ENCODE results near the gene CMTM1. TPM values are rescaled to one million over a fixed set of nuclear protein-coding genes. Genes with fewer than 3 reads are reported as not detected.

The CMTM1 gene
- total RNA-seq, 5 donors from 2014 or later (not counting 1 experiment from before 2014, with no cell fraction given), result 0.95 to 12.9 (median 10.3) TPM

GRCh38 chr16:66554495-66554894 is 11.7 kb upstream of the CMTM1 start:
- no peak overlapping the region for H3K27ac ChIP-seq (ENCODE audit: low read length)
- CTCF ChIA-PET, result interaction anchor here (0.5 to 1.4 kb wide), 3 partner anchors 8 to 314 kb away, joined by 3 to 6 read pairs (median 6); no protein-coding TSS in a partner anchor
- peak overlapping the region in 1 of 2 donors; percentile 10 for H3K4me3 ChIP-seq (ENCODE audit: control insufficient read depth in 1 of 2, extremely low read depth in 1 of 2, low read length in 1 of 2)
- no peaks in the 10 kb centered on the region for H3K9me3 ChIP-seq
- Mint-ChIP-seq H3K27me3 (no peaks in the 10 kb centered on the region), H3K9me3 (no peaks in the 10 kb centered on the region), H3K27ac (peak overlapping the region; percentile 94), H3K4me3 (peak overlapping the region; percentile 91 to 96 (median 94)), H3K4me1 (peaks cover 72 to 82% (median 80%) of the 10 kb centered on the region in 3 donors), H3K36me3 (peaks cover 20% of the 10 kb centered on the region)
- 72% methylated on average over 5 of the region's 6 CpGs for WGBS (ENCODE audit: insufficient coverage)
- DNase-seq (no peak), ATAC-seq (replicated peaks in 1 of 4) (no peak)
- peaks cover 4 to 21% of the 10 kb centered on the region in 2 donors for H3K36me3 ChIP-seq (ENCODE audit: control insufficient read depth in 2 of 2, extremely low read depth in 1 of 2, insufficient read depth in 1 of 2, low read length in 1 of 2)
- H3K27me3 ChIP-seq (replicated peaks in 1 of 2; ENCODE audit: control insufficient read depth in 2 of 2, extremely low read depth in 1 of 2, insufficient read depth in 2 of 2, low read length in 1 of 2), result no peaks in the 10 kb centered on the region
- POLR2A ChIA-PET, result interaction anchor here in 1 of 2 donors (0.6 kb wide), 1 partner anchor 15 kb away, joined by 3 read pairs; no protein-coding TSS in a partner anchor
- H3K4me1 ChIP-seq (ENCODE audit: control insufficient read depth in 1 of 2, extremely low read depth in 1 of 2, insufficient read depth in 2 of 2, low read length in 2 of 2), result peaks cover 26 to 59% of the 10 kb centered on the region in 2 experiments

DNA sequence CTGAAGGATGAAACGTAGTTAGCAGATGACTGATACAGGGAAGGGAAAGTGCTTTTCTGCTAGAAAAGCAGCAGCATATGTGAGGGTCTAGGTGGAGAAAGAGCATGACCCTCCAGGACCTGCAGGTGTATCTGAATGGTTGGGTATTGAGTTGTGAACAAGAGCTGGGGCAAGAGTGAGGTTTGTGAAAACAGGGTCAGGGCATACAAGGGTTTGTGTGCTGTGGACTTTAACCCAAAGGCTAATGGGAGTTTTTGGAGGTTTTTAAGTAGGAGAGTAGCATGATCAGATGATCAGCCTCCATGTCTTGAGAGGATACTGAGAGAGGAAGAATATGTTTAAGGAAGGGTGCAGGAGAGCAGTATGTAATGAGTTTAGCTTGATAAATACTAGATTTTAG is 6.1 kb upstream of the CMTM1 start:
- ATAC-seq (replicated peaks in 1 of 4) (no peak), DNase-seq (no peak)
- peak overlapping the region; percentile 11 for H3K27ac ChIP-seq (ENCODE audit: low read length)
- Mint-ChIP-seq H3K27me3 (no peaks in the 10 kb centered on the region), H3K9me3 (no peaks in the 10 kb centered on the region), H3K36me3 (peaks cover 18% of the 10 kb centered on the region), H3K4me1 (peaks cover 71 to 87% (median 84%) of the 10 kb centered on the region in 3 donors), H3K27ac (peak overlapping the region; percentile 81 to 82), H3K4me3 (no peak overlapping the region)
- no peak overlapping the region for H3K4me3 ChIP-seq (ENCODE audit: control insufficient read depth in 1 of 2, extremely low read depth in 1 of 2, low read length in 1 of 2)
- no peaks in the 10 kb centered on the region for H3K27me3 ChIP-seq (replicated peaks in 1 of 2; ENCODE audit: control insufficient read depth in 2 of 2, extremely low read depth in 1 of 2, insufficient read depth in 2 of 2, low read length in 1 of 2)
- H3K36me3 ChIP-seq (ENCODE audit: control insufficient read depth in 2 of 2, extremely low read depth in 1 of 2, insufficient read depth in 1 of 2, low read length in 1 of 2), result peaks cover 4 to 51% of the 10 kb centered on the region in 2 donors
- POLR2A ChIA-PET, result interaction anchor here (0.6 kb wide), 2 partner anchors 9 to 134 kb away, joined by 5 to 7 read pairs; no protein-coding TSS in a partner anchor
- H3K4me1 ChIP-seq (ENCODE audit: control insufficient read depth in 1 of 2, extremely low read depth in 1 of 2, insufficient read depth in 2 of 2, low read length in 2 of 2), result peaks cover 5 to 39% of the 10 kb centered on the region in 2 experiments
- H3K9me3 ChIP-seq, result no peaks in the 10 kb centered on the region
- 40% methylated on average over 1 of the region's 1 CpG for WGBS (ENCODE audit: insufficient coverage)
- CTCF ChIA-PET, result interaction anchor here in 1 of 2 donors (0.7 kb wide), 1 partner anchor 49 kb away, joined by 3 read pairs; no protein-coding TSS in a partner anchor

- DNase-seq (no peak), ATAC-seq (replicated peaks in 1 of 4) (no peak)
- Mint-ChIP-seq H3K4me3 (peak overlapping the region in 2 of 3 donors; percentile 1), H3K27me3 (no peaks in the 10 kb centered on the region), H3K36me3 (peaks cover 22% of the 10 kb centered on the region), H3K4me1 (peaks cover 58 to 75% (median 70%) of the 10 kb centered on the region in 3 donors), H3K27ac (peak overlapping the region; percentile 82 to 90), H3K9me3 (no peaks in the 10 kb centered on the region)
- Histone ChIP-seq H3K4me1 (ENCODE audit: control insufficient read depth in 1 of 2, extremely low read depth in 1 of 2, insufficient read depth in 2 of 2, low read length in 2 of 2) (peaks cover 5 to 32% of the 10 kb centered on the region in 2 experiments), H3K9me3 (no peaks in the 10 kb centered on the region), H3K27ac (ENCODE audit: low read length) (peak overlapping the region; percentile 30), H3K36me3 (ENCODE audit: control insufficient read depth in 2 of 2, extremely low read depth in 1 of 2, insufficient read depth in 1 of 2, low read length in 1 of 2) (peaks cover 4 to 61% of the 10 kb centered on the region in 2 donors), H3K27me3 (replicated peaks in 1 of 2; ENCODE audit: control insufficient read depth in 2 of 2, extremely low read depth in 1 of 2, insufficient read depth in 2 of 2, low read length in 1 of 2) (no peaks in the 10 kb centered on the region), H3K4me3 (ENCODE audit: control insufficient read depth in 1 of 2, extremely low read depth in 1 of 2, low read length in 1 of 2) (no peak overlapping the region)
- POLR2A ChIA-PET, result no interaction called here
- CTCF ChIA-PET, result interaction anchor here (0.5 to 3.9 kb wide), 15 partner anchors 8 to 190 kb away, joined by 3 to 29 read pairs (median 6); partner anchors contain the start of genes CKLF (in 1 of the 2), CMTM3 (in 1 of the 2) and DYNC1LI2 (in 1 of the 2)
- WGBS (ENCODE audit: insufficient coverage), result no CpG with 5 or more reads among the region's 3 CpGs
Observed at GRCh38 chr16:66561381-66562080, 4.7 kb upstream of the CMTM1 start.

DNA sequence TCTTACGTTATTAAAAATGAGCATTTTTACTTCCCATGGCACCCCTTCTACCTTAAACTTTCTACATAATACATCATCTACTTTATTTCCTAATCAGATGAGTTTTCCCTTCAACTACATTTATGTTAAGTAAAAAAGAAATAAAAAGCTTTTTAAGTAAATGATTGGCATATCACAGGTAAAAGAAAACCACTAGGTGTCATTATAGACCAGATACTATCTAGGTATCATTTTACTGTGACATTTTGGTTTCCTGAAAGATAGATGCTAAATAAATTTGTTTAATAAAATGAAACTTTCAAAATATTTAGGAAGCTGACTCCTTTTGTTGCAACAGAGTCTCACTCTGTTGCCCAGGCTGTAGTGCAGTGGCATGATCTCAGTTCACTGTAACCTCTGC is 3.8 kb upstream of the CMTM1 start:
- H3K27ac ChIP-seq (ENCODE audit: low read length), result peak overlapping the region; percentile 19
- peak in 1 of 35 experiments; percentile 51 for DNase-seq
- WGBS (ENCODE audit: insufficient coverage), result no CpG with 5 or more reads among the region's 1 CpG

DNA sequence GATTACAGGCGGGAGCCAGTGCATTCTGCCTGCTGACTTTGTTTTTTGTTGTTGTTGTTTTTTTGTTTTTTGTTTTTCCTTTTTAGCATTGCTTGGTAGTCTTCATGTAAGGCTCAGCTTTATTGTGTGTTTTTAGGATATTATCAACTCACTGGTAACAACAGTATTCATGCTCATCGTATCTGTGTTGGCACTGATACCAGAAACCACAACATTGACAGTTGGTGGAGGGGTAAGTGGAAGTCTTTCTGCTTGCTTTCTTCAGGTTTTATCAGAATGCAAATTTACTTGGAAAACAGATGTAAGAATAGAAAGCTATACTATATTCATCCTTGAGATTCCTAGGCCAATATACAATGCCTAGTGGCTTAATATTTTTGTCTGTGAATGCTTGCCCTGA is 3.3 kb upstream of the CMTM1 start:
- ChIA-PET POLR2A (interaction anchor here (0.7 to 1.5 kb wide), 3 partner anchors 9 to 17 kb away, joined by 3 to 8 read pairs (median 3); partner anchors contain the start of gene CMTM2 (in 1 of the 2)), CTCF (interaction anchor here (0.5 to 3.9 kb wide), 22 partner anchors 9 to 530 kb away, joined by 3 to 29 read pairs (median 5); partner anchors contain the start of genes CKLF (in 1 of the 2), CMTM3 (in 1 of the 2) and DYNC1LI2 (in 1 of the 2))
- peaks cover 32% of the 10 kb centered on the region for H3K36me3 Mint-ChIP-seq
- no peaks in the 10 kb centered on the region for H3K9me3 Mint-ChIP-seq
- Histone ChIP-seq H3K27me3 (replicated peaks in 1 of 2; ENCODE audit: control insufficient read depth in 2 of 2, extremely low read depth in 1 of 2, insufficient read depth in 2 of 2, low read length in 1 of 2) (no peaks in the 10 kb centered on the region), H3K4me1 (ENCODE audit: control insufficient read depth in 1 of 2, extremely low read depth in 1 of 2, insufficient read depth in 2 of 2, low read length in 2 of 2) (peaks cover 5 to 29% of the 10 kb centered on the region in 2 experiments), H3K4me3 (ENCODE audit: control insufficient read depth in 1 of 2, extremely low read depth in 1 of 2, low read length in 1 of 2) (no peak overlapping the region), H3K27ac (ENCODE audit: low read length) (peak overlapping the region; percentile 7), H3K9me3 (no peaks in the 10 kb centered on the region), H3K36me3 (ENCODE audit: control insufficient read depth in 2 of 2, extremely low read depth in 1 of 2, insufficient read depth in 1 of 2, low read length in 1 of 2) (peaks cover 4 to 63% of the 10 kb centered on the region in 2 donors)
- H3K4me1 Mint-ChIP-seq, result peaks cover 51 to 63% (median 61%) of the 10 kb centered on the region in 3 donors
- DNase-seq (no peak), ATAC-seq (replicated peaks in 1 of 4) (no peak)
- H3K27me3 Mint-ChIP-seq, result no peaks in the 10 kb centered on the region
- H3K4me3 Mint-ChIP-seq, result peak overlapping the region in 2 of 3 donors; percentile 13 to 44
- WGBS (ENCODE audit: insufficient coverage), result 83% methylated on average over 1 of the region's 2 CpGs
- peak overlapping the region; percentile 78 to 81 for H3K27ac Mint-ChIP-seq

More for the DNA sequence above, 3.8 kb upstream of the CMTM1 start:
- Mint-ChIP-seq H3K36me3 (peaks cover 29% of the 10 kb centered on the region), H3K4me3 (no peak overlapping the region), H3K27me3 (no peaks in the 10 kb centered on the region), H3K4me1 (peaks cover 55 to 67% (median 66%) of the 10 kb centered on the region in 3 donors), H3K9me3 (no peaks in the 10 kb centered on the region), H3K27ac (peak overlapping the region; percentile 78 to 81)
- no peaks in the 10 kb centered on the region for H3K27me3 ChIP-seq (replicated peaks in 1 of 2; ENCODE audit: control insufficient read depth in 2 of 2, extremely low read depth in 1 of 2, insufficient read depth in 2 of 2, low read length in 1 of 2)
- H3K9me3 ChIP-seq, result no peaks in the 10 kb centered on the region
- H3K4me1 ChIP-seq (ENCODE audit: control insufficient read depth in 1 of 2, extremely low read depth in 1 of 2, insufficient read depth in 2 of 2, low read length in 2 of 2), result peaks cover 5 to 29% of the 10 kb centered on the region in 2 experiments
- POLR2A ChIA-PET, result interaction anchor here (0.7 to 1.5 kb wide), 2 partner anchors 9 to 17 kb away, joined by 3 to 8 read pairs; partner anchors contain the start of gene CMTM2 (in 1 of the 2)
- peak in 3 of 4 experiments; percentile 60 to 78 (median 64) for ATAC-seq (replicated peaks in 1 of 4)
- CTCF ChIA-PET, result interaction anchor here (0.6 to 3.9 kb wide), 19 partner anchors 9 to 311 kb away, joined by 3 to 29 read pairs (median 5); partner anchors contain the start of genes CKLF (in 1 of the 2), CMTM3 (in 1 of the 2) and DYNC1LI2 (in 1 of the 2)
- H3K4me3 ChIP-seq (ENCODE audit: control insufficient read depth in 1 of 2, extremely low read depth in 1 of 2, low read length in 1 of 2), result no peak overlapping the region
- H3K36me3 ChIP-seq (ENCODE audit: control insufficient read depth in 2 of 2, extremely low read depth in 1 of 2, insufficient read depth in 1 of 2, low read length in 1 of 2), result peaks cover 4 to 69% of the 10 kb centered on the region in 2 donors
